HG02885 (cell line): ENCODE results near the gene MPIG6B.

Source experiments
- ATAC-seq: cut with Tn5 transposase; IDR thresholded peaks from one replicate; pipeline ENCODE4 v1.9.1; 2021; ENCODE audit warnings: mild to moderate bottlenecking; ENCODE audit not compliant: unreplicated experiment, poor library complexity

MPIG6B gene

GRCh38 chr6:31736021-31736767 lies 13.0 kb downstream of the MPIG6B start, which contains the start of gene CLIC1:
Gene CLIC1 (minus strand): TSS chr6:31736530. CDS start chr6:31736300, 230 bp downstream.
- no peak for ATAC-seq

- ATAC-seq: no peak
These were observed 13.7 kb downstream of the MPIG6B start for GRCh38 chr6:31736768-31737314.

- ATAC-seq: no peak
These were observed 14.3 kb downstream of the MPIG6B start for GRCh38 chr6:31737315-31737990.

GRCh38 chr6:31737991-31738979 lies 15.1 kb downstream of the MPIG6B start:
- no peak for ATAC-seq

- ATAC-seq: peak; percentile 83
These were observed 16.6 kb downstream of the MPIG6B start, which contains the start of gene MSH5 for GRCh38 chr6:31739639-31740396. Gene MSH5 (plus strand): TSS chr6:31740005. CDS start chr6:31740467, 462 bp downstream.

- ATAC-seq: no peak
These were observed 17.4 kb downstream of the MPIG6B start for GRCh38 chr6:31740397-31741223.

- no peak for ATAC-seq
These were observed 18.6 kb downstream of the MPIG6B start for GRCh38 chr6:31741815-31742214.

GRCh38 chr6:31742894-31743293 lies 19.7 kb downstream of the MPIG6B start:
- no peak for ATAC-seq

GRCh38 chr6:31744422-31744821 lies 21.2 kb downstream of the MPIG6B start:
- ATAC-seq: no peak

- no peak for ATAC-seq
These were observed 26.3 kb downstream of the MPIG6B start for GRCh38 chr6:31749301-31750036.

- ATAC-seq: no peak
These were observed 27.3 kb downstream of the MPIG6B start for GRCh38 chr6:31750411-31751022.

- ATAC-seq: no peak
These were observed 29.7 kb downstream of the MPIG6B start for GRCh38 chr6:31752739-31753319.

GRCh38 chr6:31758281-31758680 lies 35.1 kb downstream of the MPIG6B start:
- ATAC-seq: no peak

GRCh38 chr6:31760790-31761189 lies 37.6 kb downstream of the MPIG6B start:
- ATAC-seq: no peak

- ATAC-seq: no peak
These were observed 38.2 kb downstream of the MPIG6B start for GRCh38 chr6:31761343-31761742.

- ATAC-seq: no peak
These were observed 39.2 kb downstream of the MPIG6B start, which contains the start of gene SAPCD1 for GRCh38 chr6:31762356-31762755. Gene SAPCD1 (plus strand): TSS chr6:31762656. CDS start chr6:31763055, 399 bp downstream.
